Spleen (tissue), 7 donors: ENCODE results near the gene BLM.

ENCODE experiments used
- POLR2AphosphoS5 ChIP-seq, 3 donors: sonication (generic); formaldehyde crosslinking; IDR thresholded peaks; one replicate each; pipeline ENCODE4 v1.5.1; 2017; ENCODE audit warnings: antibody characterized with exemption in 3 of 3
- TF ChIP-seq, protein P1 (sequence below), 11 experiments: fragments of 200-600 bp in 7 of 11; fragments of 450-650 bp in 4 of 11; sonication (generic) in 4 of 11; IDR thresholded peaks in 8 of 11; conservative IDR thresholded peaks in 3 of 11; 1 replicate in 7 of 11; 2 replicates in 4 of 11; pipeline versions ENCODE4 v1.4.0 to v1.8.0; 2016 to 2021; ENCODE audit warnings: antibody characterized with exemption in 11 of 11, inconsistent platforms in 4 of 11, mild to moderate bottlenecking in 1 of 11
- donor health status: DM: no; HTN: no; CAD: no; lungs with moderate emphysema.
- donor health status: DM: no; HTN: no; CAD: no.
- donor health status: DM: no; HTN: no; CAD: no.

GRCh38 chr15:90845201-90845949 lies 128.2 kb downstream of the BLM start:
- TF ChIP-seq, protein P1, sequence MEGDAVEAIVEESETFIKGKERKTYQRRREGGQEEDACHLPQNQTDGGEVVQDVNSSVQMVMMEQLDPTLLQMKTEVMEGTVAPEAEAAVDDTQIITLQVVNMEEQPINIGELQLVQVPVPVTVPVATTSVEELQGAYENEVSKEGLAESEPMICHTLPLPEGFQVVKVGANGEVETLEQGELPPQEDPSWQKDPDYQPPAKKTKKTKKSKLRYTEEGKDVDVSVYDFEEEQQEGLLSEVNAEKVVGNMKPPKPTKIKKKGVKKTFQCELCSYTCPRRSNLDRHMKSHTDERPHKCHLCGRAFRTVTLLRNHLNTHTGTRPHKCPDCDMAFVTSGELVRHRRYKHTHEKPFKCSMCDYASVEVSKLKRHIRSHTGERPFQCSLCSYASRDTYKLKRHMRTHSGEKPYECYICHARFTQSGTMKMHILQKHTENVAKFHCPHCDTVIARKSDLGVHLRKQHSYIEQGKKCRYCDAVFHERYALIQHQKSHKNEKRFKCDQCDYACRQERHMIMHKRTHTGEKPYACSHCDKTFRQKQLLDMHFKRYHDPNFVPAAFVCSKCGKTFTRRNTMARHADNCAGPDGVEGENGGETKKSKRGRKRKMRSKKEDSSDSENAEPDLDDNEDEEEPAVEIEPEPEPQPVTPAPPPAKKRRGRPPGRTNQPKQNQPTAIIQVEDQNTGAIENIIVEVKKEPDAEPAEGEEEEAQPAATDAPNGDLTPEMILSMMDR (IDR thresholded peaks at IDR 0.05 in 8 of 11, conservative IDR thresholded peaks at IDR 0.05 in 3 of 11), result no peak
- peak in 1 of 3 donors; percentile 60 for TF ChIP-seq POLR2AphosphoS5 (IDR thresholded peaks at IDR 0.05)
